Camera-type eye (tissue), 1 donor: ENCODE data around the gene MTCP1. TPM values are rescaled to one million over a fixed set of nuclear protein-coding genes. Genes with fewer than 3 reads are reported as not detected.

Experiments
- total RNA-seq: library from RNA; depleted of rRNA; stranded (reverse); fragments of >200 nt; gene quantifications from one replicate; pipeline ENCODE4 v1.2.3, GENCODE V29; 2014

Gene MTCP1, protein sequence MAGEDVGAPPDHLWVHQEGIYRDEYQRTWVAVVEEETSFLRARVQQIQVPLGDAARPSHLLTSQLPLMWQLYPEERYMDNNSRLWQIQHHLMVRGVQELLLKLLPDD
- total RNA-seq = 0.66 TPM

DNA sequence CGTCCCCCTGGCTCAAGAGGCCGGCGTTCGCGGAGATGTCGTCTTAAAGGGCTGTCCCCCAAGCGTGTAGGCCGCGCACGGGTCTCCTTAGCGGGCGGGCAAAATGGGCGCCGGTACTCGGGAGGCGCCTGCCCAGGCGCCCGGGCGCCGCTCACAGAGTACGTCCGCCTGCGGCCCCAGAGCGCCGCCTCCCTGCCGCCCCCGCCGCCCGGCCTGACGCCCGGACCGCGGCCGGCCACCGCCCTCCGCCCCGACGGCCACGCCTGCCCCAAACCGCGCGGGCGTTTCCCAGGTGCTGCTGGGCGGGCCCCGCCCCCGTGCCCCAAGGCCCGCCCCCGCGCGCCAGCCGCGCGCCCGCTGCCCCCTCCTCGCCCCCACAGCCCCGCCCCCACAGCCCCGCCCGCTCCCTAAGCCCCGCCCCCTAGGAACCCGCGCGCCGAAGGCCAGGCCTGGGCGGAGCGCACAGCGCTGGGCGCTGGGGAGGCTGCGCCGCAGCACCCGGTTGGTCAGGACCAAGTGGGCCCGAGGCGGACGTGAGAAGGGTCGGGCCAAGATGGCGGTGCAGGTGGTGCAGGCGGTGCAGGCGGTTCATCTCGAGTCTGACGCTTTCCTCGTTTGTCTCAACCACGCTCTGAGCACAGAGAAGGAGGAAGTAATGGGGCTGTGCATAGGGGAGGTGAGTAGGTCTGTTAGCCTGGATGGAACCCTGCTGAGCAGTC is at the start of gene MTCP1, which contains the start of the genes BRCC3 and CMC4:
TSS of gene MTCP1 (minus strand) at position 162 of the 719 bp plus-strand sequence. CDS start 5,126 bp downstream, outside the sequence.
TSS of gene BRCC3 (plus strand) at position 534 of the 719 bp plus-strand sequence. CDS start at position 554, 20 bp downstream.
TSS of gene CMC4 (minus strand) at position 162 of the 719 bp plus-strand sequence. CDS start 7,113 bp downstream, outside the sequence.

DNA sequence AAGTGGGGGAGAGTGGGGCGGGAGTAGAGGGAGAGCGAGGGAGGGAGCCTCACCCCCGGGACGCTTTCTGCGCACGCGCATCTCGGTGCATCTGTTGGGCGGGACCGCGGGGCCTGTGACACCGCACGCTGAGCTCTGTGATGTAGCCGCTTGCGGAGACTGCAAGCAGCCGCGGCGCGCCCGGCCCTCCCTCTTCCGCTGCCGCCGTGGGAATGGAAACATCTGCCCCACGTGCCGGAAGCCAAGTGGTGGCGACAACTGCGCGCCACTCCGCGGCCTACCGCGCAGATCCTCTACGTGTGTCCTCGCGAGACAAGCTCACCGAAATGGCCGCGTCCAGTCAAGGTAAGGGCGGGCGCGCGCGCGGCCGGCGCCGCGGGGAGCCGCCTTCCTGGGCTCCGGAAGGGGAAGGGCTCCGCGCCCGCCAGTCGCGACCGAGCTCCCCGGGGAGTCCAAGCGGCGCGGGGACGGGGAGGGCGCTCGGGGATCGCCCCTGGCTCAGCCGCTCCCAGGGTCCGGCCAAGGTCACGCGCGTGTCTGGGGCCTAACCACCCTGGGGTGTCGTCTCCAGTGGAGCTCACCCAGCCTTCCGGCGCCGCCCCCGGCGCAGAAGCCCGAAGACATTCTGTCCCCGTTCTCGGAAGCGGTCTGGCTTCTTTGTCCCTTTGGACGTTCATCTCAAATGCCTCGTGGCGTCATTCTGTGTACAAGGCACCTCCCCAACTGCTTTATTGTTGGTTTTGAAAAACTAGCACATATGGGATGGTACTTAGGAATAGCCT is 44.0 kb downstream of the MTCP1 start, which contains the start of gene FUNDC2:
TSS of gene FUNDC2 (plus strand) at position 118 of the 782 bp plus-strand sequence. CDS start at position 213, 95 bp downstream.

DNA sequence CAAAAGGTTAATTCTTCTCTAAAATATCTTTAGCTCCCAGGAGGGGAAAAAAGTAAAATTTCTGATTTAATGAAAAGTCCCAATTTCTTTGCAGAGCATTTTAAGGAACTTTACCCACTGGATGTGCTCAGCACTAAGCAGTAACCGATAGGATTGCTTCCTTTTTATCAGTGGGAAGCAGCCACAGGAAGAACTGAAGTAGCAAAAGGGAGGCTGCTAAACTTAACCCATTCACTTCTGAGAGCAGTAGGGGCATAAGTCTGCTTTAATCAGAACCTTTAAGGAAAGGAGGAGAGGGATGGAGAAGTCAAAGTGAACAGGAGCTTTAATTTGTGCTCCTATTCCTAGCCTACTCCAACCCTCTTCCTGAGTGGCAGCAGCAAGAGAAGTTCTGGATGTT is 48.4 kb downstream of the MTCP1 start, which contains the start of gene F8:
TSS of gene F8 (minus strand) at position 139 of the 400 bp plus-strand sequence. CDS start 171 bp downstream, outside the sequence.

Other genes starting within 250 kb of the MTCP1 start
- gene SMIM9, start 236.5 kb downstream of the MTCP1 start, total RNA-seq = not detected
- gene F8A1, start 184.8 kb downstream of the MTCP1 start, total RNA-seq = 3.1 TPM
- 5.9 TPM for gene F8, start 48.4 kb downstream of the MTCP1 start, total RNA-seq
- gene FUNDC2, start 44.3 kb downstream of the MTCP1 start, total RNA-seq = 41.6 TPM
- gene CMC4, start within 50 bp of the MTCP1 start, total RNA-seq = 11.6 TPM
- 18.5 TPM for gene BRCC3, start 372 bp upstream of the MTCP1 start, total RNA-seq
- 82.9 TPM for gene VBP1, start 145.3 kb upstream of the MTCP1 start, total RNA-seq
- gene RAB39B, start 193.4 kb upstream of the MTCP1 start, total RNA-seq = 12.3 TPM